Measurements from ENCODE around the gene TRIP13. TPM values are rescaled to one million over a fixed set of nuclear protein-coding genes. Genes with fewer than 3 reads are reported as not detected.
A peak's percentile ranks its signal among the peaks of the same experiment; 100 is the strongest.
"Not testable (repeated sequence)": the region's sequence is repeated elsewhere in the genome, so short reads cannot be mapped to it uniquely, and the experiment has no call there.

The TRIP13 gene
- total RNA-seq, 1 donor from 2014 or later = 3.9 TPM

DNA sequence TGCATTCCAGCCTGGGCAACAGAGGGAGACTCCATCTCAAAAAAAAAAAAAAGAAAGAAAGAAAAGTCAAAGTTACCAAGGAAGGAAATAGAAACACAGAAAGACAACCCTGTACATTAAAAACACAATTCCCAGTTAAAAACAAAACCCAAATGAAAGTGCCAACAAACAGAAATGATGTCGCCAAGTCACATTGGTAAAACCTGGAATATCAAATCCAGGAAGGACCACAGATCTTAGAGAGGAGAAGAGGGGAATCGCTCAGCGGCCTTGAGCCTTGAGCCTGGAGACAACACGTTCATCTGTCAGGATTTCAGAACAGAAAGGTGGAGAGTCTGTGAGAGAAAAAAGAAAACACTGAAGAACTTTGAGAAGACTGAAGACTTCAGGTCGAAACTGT is 40.7 kb upstream of the TRIP13 start:
- TF ChIP-seq, protein P1, sequence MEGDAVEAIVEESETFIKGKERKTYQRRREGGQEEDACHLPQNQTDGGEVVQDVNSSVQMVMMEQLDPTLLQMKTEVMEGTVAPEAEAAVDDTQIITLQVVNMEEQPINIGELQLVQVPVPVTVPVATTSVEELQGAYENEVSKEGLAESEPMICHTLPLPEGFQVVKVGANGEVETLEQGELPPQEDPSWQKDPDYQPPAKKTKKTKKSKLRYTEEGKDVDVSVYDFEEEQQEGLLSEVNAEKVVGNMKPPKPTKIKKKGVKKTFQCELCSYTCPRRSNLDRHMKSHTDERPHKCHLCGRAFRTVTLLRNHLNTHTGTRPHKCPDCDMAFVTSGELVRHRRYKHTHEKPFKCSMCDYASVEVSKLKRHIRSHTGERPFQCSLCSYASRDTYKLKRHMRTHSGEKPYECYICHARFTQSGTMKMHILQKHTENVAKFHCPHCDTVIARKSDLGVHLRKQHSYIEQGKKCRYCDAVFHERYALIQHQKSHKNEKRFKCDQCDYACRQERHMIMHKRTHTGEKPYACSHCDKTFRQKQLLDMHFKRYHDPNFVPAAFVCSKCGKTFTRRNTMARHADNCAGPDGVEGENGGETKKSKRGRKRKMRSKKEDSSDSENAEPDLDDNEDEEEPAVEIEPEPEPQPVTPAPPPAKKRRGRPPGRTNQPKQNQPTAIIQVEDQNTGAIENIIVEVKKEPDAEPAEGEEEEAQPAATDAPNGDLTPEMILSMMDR (IDR thresholded peaks at IDR 0.05; ENCODE audit: partially characterized antibody, unreplicated experiment) = no peak
- H3K27ac Mint-ChIP-seq (ENCODE audit: unreplicated experiment) = no peak overlapping the region
- peaks cover 8% of the 10 kb centered on the region for H3K27me3 Mint-ChIP-seq (ENCODE audit: unreplicated experiment)

DNA sequence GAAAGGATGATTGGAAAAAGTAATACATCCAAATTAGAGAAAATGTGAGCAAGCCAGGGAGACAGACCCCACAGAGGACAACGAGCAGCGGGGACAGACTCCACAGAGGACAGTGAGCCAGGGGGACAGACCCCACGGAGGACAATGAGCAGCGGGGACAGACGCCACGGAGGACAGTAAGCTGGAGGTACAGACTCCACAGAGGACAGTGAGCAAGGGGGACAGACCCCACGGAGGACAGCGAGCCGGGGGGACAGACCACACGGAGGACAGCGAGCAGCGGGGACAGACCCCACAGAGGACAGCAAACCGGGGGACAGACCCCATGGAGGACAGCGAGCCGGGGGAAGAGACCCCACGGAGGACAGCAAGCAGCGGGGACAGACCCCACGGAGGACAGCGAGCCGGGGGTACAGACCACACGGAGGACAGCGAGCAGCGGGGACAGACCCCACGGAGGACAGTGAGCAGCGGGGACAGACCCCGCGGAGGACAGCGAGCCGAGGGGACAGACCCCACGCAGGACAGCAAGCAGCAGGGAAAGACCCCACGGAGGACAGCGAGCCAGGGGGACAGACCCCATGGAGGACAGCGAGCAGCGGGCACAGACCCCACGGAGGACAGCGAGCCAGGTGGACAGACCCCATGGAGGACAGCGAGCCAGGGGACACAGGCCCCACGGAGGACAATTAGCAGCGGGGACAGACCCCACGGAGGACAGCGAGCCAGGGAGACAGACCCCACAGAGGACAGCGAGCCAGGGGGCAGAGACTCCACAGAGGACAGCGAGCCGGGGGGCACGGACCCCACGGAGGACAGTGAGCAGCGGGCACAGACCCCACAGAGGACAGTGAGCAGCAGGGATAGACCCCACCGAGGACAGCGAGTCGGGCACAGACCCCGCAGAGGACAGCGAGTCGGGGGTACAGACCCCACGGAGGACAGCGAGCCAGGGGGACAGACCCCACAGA is 40.0 kb upstream of the TRIP13 start:
- H3K27ac Mint-ChIP-seq (ENCODE audit: unreplicated experiment) = no peak overlapping the region
- TF ChIP-seq, protein P1 (IDR thresholded peaks at IDR 0.05; ENCODE audit: partially characterized antibody, unreplicated experiment) = no peak
- no peak for DNase-seq

More for the DNA sequence above, 40.7 kb upstream of the TRIP13 start:
- H3K4me1 Mint-ChIP-seq (ENCODE audit: low read depth, unreplicated experiment) = no peaks in the 10 kb centered on the region
- peaks cover 11% of the 10 kb centered on the region for H3K9me3 Mint-ChIP-seq (ENCODE audit: unreplicated experiment)
- H3K36me3 Mint-ChIP-seq (ENCODE audit: unreplicated experiment) = no peaks in the 10 kb centered on the region
- DNase-seq = no peak
- no peak overlapping the region for H3K4me3 Mint-ChIP-seq (ENCODE audit: unreplicated experiment)

DNA sequence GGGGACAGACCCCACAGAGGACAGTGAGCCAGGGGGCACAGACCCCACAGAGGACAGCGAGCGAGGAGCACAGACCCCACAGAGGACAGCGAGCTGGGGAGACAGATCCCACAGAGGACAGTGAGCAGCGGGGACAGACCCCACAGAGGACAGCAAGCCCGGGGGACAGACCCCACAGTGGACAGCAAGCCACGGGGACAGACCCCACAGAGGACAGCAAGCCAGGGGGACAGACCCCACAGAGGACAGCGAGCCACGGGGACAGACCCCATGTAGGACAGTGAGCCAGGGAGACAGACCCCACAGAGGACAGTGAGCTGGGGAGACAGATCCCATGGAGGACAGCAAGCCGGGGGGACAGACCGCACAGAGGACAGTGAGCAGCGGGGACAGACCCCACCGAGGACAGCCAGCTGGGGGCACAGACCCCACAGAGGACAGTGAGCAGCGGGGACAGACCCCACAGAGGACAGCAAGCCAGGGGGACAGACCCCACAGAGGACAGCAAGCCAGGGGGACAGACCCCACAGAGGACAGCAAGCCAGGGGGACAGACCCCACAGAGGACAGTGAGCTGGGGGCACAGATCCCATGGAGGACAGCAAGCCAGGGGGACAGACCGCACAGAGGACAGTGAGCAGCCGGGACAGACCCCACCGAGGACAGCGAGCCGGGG is 39.1 kb upstream of the TRIP13 start:
- not testable (repeated sequence) for H3K4me1 Mint-ChIP-seq (ENCODE audit: low read depth, unreplicated experiment); DNase-seq; H3K27ac Mint-ChIP-seq (ENCODE audit: unreplicated experiment); H3K36me3 Mint-ChIP-seq (ENCODE audit: unreplicated experiment); H3K4me3 Mint-ChIP-seq (ENCODE audit: unreplicated experiment)
- H3K27me3 Mint-ChIP-seq (ENCODE audit: unreplicated experiment) = peaks cover 13% of the 10 kb centered on the region
- H3K9me3 Mint-ChIP-seq (ENCODE audit: unreplicated experiment) = peaks cover 11% of the 10 kb centered on the region

More for the DNA sequence above, 40.0 kb upstream of the TRIP13 start:
- no peaks in the 10 kb centered on the region for H3K36me3 Mint-ChIP-seq (ENCODE audit: unreplicated experiment)
- H3K9me3 Mint-ChIP-seq (ENCODE audit: unreplicated experiment) = peaks cover 11% of the 10 kb centered on the region
- H3K4me1 Mint-ChIP-seq (ENCODE audit: low read depth, unreplicated experiment) = no peaks in the 10 kb centered on the region
- H3K4me3 Mint-ChIP-seq (ENCODE audit: unreplicated experiment) = no peak overlapping the region
- peaks cover 11% of the 10 kb centered on the region for H3K27me3 Mint-ChIP-seq (ENCODE audit: unreplicated experiment)

DNA sequence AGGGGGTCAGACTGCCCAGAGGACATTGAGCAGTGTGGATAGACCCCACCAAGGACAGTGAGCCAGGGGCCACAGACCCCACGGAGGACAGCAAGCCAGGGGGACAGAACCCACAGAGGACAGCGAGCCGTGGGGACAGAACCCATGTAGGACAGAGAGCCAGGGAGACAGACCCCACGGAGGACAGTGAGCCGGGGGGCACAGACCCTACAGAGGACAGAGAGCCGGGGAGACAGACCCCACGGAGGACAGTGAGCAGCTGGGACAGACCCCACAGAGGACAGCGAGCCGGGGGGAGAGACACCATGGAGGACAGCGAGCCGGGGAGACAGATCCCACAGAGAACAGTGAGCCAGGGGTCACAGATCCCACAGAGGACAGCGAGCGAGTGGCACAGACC is 38.5 kb upstream of the TRIP13 start:
- H3K36me3 Mint-ChIP-seq (ENCODE audit: unreplicated experiment) = no peaks in the 10 kb centered on the region
- H3K4me1 Mint-ChIP-seq (ENCODE audit: low read depth, unreplicated experiment) = no peaks in the 10 kb centered on the region
- no peak overlapping the region for H3K27ac Mint-ChIP-seq (ENCODE audit: unreplicated experiment)
- peak; percentile 13 for DNase-seq
- TF ChIP-seq, protein P1 (IDR thresholded peaks at IDR 0.05; ENCODE audit: partially characterized antibody, unreplicated experiment) = no peak
- H3K27me3 Mint-ChIP-seq (ENCODE audit: unreplicated experiment) = peaks cover 13% of the 10 kb centered on the region
- H3K9me3 Mint-ChIP-seq (ENCODE audit: unreplicated experiment) = peaks cover 11% of the 10 kb centered on the region
- no peak overlapping the region for H3K4me3 Mint-ChIP-seq (ENCODE audit: unreplicated experiment)

DNA sequence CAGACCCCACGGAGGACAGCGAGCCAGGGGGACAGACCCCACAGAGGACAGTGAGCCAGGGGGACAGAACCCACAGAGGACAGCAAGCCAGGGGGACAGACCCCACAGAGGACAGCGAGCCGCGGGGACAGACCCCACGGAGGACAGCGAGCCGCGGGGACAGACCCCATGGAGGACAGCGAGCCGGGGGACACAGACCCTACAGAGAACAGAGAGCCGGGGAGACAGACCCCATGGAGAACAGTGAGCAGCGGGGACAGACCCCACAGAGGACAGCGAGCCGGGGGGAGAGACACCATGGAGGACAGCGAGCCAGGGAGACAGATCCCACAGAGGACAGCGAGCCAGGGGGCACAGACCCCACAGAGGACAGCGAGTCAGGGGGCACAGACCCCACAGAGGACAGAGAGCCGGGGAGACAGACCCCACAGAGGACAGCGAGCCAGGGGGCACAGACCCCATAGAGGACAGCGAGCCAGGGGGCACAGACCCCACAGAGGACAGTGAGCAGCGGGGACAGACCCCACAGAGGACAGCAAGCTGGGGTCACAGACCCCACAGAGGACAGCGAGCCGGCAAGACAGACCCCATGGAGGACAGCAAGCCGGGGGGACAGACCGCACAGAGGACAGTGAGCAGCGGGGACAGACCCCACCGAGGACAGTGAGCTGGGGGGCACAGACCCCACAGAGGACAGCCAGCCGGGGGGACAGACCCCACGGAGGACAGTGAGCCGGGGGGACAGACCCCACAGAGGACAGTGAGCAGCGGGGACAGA is 37.5 kb upstream of the TRIP13 start:
- H3K27me3 Mint-ChIP-seq (ENCODE audit: unreplicated experiment) = peaks cover 13% of the 10 kb centered on the region
- TF ChIP-seq, protein P1 (IDR thresholded peaks at IDR 0.05; ENCODE audit: partially characterized antibody, unreplicated experiment) = no peak
- H3K4me3 Mint-ChIP-seq (ENCODE audit: unreplicated experiment) = no peak overlapping the region
- no peaks in the 10 kb centered on the region for H3K4me1 Mint-ChIP-seq (ENCODE audit: low read depth, unreplicated experiment)
- H3K27ac Mint-ChIP-seq (ENCODE audit: unreplicated experiment) = no peak overlapping the region
- H3K36me3 Mint-ChIP-seq (ENCODE audit: unreplicated experiment) = no peaks in the 10 kb centered on the region
- DNase-seq = peak; percentile 10
- H3K9me3 Mint-ChIP-seq (ENCODE audit: unreplicated experiment) = peaks cover 11% of the 10 kb centered on the region

Data from glutamatergic neuron (in vitro differentiated cells).